Measurements from ENCODE around the gene SYNJ2BP. TPM values are rescaled to one million over a fixed set of nuclear protein-coding genes. Genes with fewer than 3 reads are reported as not detected.

Gene SYNJ2BP
- total RNA-seq, 1 experiment from 2014 or later, result 27.9 TPM

DNA sequence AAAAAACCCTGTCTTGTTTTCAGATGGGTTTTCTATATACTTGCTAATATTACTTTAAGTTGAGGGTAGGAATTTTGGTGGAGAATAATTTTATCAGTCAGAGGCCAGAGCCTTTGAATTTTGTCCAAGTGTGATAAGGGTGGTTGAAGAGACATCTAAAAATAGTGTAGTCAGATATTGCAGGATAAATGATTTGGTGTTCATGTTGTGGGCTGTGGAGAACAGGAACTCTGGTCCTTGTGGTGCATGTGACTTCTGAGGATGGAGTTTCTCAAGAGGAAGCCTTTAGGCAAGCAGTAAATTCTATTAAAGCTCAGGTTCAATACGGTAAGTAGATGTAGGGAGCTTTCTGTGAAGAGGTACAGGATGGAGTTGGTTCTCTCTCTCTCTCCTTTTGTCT is 37.8 kb upstream of the SYNJ2BP start:
- POLR2A ChIA-PET, result no interaction called here
- no peak for ATAC-seq
- Mint-ChIP-seq H3K27me3 (ENCODE audit: low read depth) (no peaks in the 10 kb centered on the region), H3K9me3 (no peaks in the 10 kb centered on the region), H3K4me3 (no peak overlapping the region), H3K27ac (no peak overlapping the region), H3K36me3 (no peaks in the 10 kb centered on the region), H3K4me1 (peaks cover 3% of the 10 kb centered on the region)
- TF ChIP-seq NFYB (CRISPR knock-in tag; conservative IDR thresholded peaks at IDR 0.05; ENCODE audit: low read depth), result no peak
- TF ChIP-seq, protein P1, sequence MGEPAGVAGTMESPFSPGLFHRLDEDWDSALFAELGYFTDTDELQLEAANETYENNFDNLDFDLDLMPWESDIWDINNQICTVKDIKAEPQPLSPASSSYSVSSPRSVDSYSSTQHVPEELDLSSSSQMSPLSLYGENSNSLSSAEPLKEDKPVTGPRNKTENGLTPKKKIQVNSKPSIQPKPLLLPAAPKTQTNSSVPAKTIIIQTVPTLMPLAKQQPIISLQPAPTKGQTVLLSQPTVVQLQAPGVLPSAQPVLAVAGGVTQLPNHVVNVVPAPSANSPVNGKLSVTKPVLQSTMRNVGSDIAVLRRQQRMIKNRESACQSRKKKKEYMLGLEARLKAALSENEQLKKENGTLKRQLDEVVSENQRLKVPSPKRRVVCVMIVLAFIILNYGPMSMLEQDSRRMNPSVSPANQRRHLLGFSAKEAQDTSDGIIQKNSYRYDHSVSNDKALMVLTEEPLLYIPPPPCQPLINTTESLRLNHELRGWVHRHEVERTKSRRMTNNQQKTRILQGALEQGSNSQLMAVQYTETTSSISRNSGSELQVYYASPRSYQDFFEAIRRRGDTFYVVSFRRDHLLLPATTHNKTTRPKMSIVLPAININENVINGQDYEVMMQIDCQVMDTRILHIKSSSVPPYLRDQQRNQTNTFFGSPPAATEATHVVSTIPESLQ (CRISPR knock-in tag; IDR thresholded peaks at IDR 0.05), result no peak
- no peak for TF ChIP-seq FOXJ3 (CRISPR knock-in tag; IDR thresholded peaks at IDR 0.05; ENCODE audit: borderline replicate concordance)
- no peak for TF ChIP-seq ZNF416 (CRISPR knock-in tag; IDR thresholded peaks at IDR 0.05)
- TF ChIP-seq, protein P2, sequence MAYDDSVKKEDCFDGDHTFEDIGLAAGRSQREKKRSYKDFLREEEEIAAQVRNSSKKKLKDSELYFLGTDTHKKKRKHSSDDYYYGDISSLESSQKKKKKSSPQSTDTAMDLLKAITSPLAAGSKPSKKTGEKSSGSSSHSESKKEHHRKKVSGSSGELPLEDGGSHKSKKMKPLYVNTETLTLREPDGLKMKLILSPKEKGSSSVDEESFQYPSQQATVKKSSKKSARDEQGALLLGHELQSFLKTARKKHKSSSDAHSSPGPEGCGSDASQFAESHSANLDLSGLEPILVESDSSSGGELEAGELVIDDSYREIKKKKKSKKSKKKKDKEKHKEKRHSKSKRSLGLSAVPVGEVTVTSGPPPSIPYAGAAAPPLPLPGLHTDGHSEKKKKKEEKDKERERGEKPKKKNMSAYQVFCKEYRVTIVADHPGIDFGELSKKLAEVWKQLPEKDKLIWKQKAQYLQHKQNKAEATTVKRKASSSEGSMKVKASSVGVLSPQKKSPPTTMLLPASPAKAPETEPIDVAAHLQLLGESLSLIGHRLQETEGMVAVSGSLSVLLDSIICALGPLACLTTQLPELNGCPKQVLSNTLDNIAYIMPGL (CRISPR knock-in tag; IDR thresholded peaks at IDR 0.05), result no peak
- no peak for DNase-seq (ENCODE audit: low spot score)
- CTCF ChIA-PET, result no interaction called here

DNA sequence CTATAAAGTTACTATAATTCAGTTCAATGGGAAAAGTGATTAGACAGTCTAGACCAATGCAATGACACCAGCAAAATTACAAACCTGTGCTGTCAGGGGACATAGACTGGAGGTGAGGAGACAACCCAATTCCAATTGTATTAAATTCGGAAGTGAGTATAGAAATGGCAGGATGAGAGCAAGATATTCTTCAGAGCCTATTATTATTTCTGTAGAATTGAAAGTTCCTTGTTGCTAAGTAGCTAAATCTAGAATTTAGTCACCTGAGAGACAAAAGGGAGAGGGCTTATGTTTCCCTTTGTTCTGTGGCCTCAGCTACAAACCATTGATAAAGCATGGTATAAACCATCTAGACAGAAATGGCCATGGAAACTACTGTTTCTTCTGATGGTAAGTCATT is 35.0 kb upstream of the SYNJ2BP start, which contains the start of gene ADAM21:
Gene ADAM21 (plus strand): TSS at position 301 of the 400 bp plus-strand sequence. CDS start 5,326 bp downstream, outside the sequence.
- Mint-ChIP-seq H3K27me3 (ENCODE audit: low read depth) (no peaks in the 10 kb centered on the region), H3K4me1 (peaks cover 5% of the 10 kb centered on the region), H3K9me3 (peaks cover 21% of the 10 kb centered on the region), H3K36me3 (peaks cover 21% of the 10 kb centered on the region), H3K27ac (no peak within 1 kb of the TSS), H3K4me3 (no peak within 1 kb of the TSS)
- POLR2A ChIA-PET, result no interaction called here
- ATAC-seq (no peak), DNase-seq (ENCODE audit: low spot score) (no peak)
- TF ChIP-seq ELF4 (CRISPR knock-in tag; IDR thresholded peaks at IDR 0.05; ENCODE audit: low read depth), result no peak
- CTCF ChIA-PET, result no interaction called here

DNA sequence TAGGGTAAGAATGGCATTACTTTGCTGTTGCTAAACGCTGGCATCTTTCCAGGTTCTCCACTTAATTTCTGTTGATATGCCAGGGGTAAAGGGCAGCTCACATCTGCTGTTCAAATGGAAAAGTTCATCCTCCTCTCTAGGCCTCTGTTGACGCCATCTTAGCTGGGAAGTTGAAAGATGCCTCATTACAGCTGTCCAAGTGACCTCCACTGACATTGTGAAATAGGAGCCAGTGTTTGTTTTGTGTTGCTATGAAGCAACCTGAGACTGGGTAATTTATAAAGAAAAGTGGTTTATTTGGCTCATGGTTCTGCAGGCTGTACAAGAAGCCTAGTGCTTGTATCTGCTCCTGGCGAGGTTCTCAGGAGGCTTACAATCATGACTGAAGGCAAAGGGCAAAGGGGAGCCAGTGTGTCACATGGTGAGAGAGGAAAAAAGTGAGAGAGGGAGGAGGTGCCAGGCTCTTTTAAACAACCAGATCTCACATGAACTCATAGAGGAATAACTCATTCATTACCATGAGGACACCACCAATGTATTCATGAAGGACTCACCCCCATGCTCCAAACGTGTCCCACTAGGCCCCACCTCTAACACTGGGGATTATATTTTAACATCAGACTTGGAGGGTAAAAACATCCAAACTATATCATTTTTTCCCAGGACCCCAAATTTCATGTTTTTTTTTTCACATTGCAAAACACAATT is 31.9 kb upstream of the SYNJ2BP start:
- peaks cover 51% of the 10 kb centered on the region for H3K36me3 Mint-ChIP-seq
- no peaks in the 10 kb centered on the region for H3K27me3 Mint-ChIP-seq (ENCODE audit: low read depth)
- H3K4me1 Mint-ChIP-seq, result peaks cover 8% of the 10 kb centered on the region
- peaks cover 52% of the 10 kb centered on the region for H3K9me3 Mint-ChIP-seq
- ChIA-PET POLR2A (no interaction called here), CTCF (no interaction called here)
- TF ChIP-seq, protein P3, sequence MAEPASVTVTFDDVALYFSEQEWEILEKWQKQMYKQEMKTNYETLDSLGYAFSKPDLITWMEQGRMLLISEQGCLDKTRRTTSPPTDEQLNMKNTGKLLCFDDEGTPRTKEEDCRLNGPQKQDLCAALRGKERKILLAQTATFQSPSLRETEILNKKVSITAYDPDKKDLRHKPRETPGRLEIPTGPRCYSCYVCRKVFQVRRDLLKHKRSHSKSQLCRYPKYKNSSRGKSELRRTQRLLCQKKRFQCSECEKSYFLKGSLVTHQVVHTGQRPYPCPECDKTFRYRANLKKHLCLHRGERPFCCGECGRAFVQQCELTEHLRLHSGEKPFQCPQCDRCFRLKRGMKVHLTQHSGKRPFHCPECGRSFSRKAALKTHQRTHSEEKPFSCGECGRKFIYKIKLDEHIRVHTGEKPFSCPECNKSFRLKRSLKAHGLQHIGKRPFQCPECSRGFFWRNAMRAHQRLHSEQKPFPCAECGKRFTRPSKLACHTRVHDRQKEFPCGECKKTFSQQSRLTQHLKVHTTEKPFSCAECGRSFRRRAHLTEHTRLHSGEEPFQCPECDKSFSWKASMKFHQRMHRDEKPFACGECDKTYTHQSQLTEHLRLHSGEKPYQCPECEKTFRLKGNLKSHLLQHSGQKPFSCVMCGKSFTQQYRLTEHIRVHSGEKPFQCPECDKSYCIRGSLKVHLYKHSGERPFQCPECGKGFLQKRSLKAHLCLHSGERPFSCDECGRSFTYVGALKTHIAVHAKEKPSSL (CRISPR knock-in tag; conservative IDR thresholded peaks at IDR 0.05), result no peak
- peak; percentile 79; the same call in 1 of the 2 replicates for TF ChIP-seq GABPB1 (CRISPR knock-in tag; IDR thresholded peaks at IDR 0.05)
- TF ChIP-seq, protein P4, sequence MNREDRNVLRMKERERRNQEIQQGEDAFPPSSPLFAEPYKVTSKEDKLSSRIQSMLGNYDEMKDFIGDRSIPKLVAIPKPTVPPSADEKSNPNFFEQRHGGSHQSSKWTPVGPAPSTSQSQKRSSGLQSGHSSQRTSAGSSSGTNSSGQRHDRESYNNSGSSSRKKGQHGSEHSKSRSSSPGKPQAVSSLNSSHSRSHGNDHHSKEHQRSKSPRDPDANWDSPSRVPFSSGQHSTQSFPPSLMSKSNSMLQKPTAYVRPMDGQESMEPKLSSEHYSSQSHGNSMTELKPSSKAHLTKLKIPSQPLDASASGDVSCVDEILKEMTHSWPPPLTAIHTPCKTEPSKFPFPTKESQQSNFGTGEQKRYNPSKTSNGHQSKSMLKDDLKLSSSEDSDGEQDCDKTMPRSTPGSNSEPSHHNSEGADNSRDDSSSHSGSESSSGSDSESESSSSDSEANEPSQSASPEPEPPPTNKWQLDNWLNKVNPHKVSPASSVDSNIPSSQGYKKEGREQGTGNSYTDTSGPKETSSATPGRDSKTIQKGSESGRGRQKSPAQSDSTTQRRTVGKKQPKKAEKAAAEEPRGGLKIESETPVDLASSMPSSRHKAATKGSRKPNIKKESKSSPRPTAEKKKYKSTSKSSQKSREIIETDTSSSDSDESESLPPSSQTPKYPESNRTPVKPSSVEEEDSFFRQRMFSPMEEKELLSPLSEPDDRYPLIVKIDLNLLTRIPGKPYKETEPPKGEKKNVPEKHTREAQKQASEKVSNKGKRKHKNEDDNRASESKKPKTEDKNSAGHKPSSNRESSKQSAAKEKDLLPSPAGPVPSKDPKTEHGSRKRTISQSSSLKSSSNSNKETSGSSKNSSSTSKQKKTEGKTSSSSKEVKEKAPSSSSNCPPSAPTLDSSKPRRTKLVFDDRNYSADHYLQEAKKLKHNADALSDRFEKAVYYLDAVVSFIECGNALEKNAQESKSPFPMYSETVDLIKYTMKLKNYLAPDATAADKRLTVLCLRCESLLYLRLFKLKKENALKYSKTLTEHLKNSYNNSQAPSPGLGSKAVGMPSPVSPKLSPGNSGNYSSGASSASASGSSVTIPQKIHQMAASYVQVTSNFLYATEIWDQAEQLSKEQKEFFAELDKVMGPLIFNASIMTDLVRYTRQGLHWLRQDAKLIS (CRISPR knock-in tag; IDR thresholded peaks at IDR 0.05; ENCODE audit: borderline replicate concordance), result no peak
- no peak for ATAC-seq
- H3K27ac Mint-ChIP-seq, result no peak overlapping the region
- DNase-seq (ENCODE audit: low spot score), result no peak
- no peak overlapping the region for H3K4me3 Mint-ChIP-seq
